Suprapubic skin (tissue), 4 donors: ENCODE data around the gene AHNAK. TPM values are rescaled to one million over a fixed set of nuclear protein-coding genes. Genes with fewer than 3 reads are reported as not detected.
"Not testable (repeated sequence)": the region's sequence is repeated elsewhere in the genome, so short reads cannot be mapped to it uniquely, and the experiment has no call there.

Experiments used
- DNase-seq, 2 donors: peaks; one replicate each; pipeline ENCODE4 v3.0.0-alpha.2; 2019; ENCODE audit warnings: low spot score in 2 of 2
- H3K27ac ChIP-seq: fragments of 200-600 bp; sonication (generic); one replicate; pipeline ENCODE4 v1.5.1; 2019
- H3K27me3 ChIP-seq: fragments of 200-600 bp; sonication (generic); one replicate; pipeline ENCODE4 v1.5.1; 2019
- H3K36me3 ChIP-seq: fragments of 200-600 bp; sonication (generic); one replicate; pipeline ENCODE4 v1.5.1; 2019
- H3K4me1 ChIP-seq: fragments of 200-600 bp; sonication (generic); one replicate; pipeline ENCODE4 v1.5.1; 2019
- H3K4me3 ChIP-seq: fragments of 200-600 bp; sonication (generic); one replicate; pipeline ENCODE4 v1.5.1; 2019; ENCODE audit warnings: mild to moderate bottlenecking
- H3K9me3 ChIP-seq: fragments of 200-600 bp; sonication (generic); one replicate; pipeline ENCODE4 v1.5.1; 2019
- EP300 ChIP-seq: sonication (generic); formaldehyde crosslinking; IDR thresholded peaks from one replicate; pipeline ENCODE4 v1.6.1; 2017; ENCODE audit warnings: antibody characterized with exemption
- POLR2A ChIP-seq, 2 donors: fragments of 450-650 bp; IDR thresholded peaks; one replicate each; pipeline ENCODE4 v1.6.1; 2017; ENCODE audit warnings: antibody characterized with exemption in 2 of 2, mild to moderate bottlenecking in 2 of 2, moderate library complexity in 2 of 2
- POLR2AphosphoS5 ChIP-seq, 3 donors: sonication (generic); formaldehyde crosslinking; IDR thresholded peaks; one replicate each; pipeline ENCODE4 v1.6.1; 2017; ENCODE audit warnings: antibody characterized with exemption in 3 of 3
- WGBS: methylation state at CpG from one replicate; pipeline ENCODE4 v1.1.5; 2018; 5-methylcytosine and 5-hydroxymethylcytosine counted together
- total RNA-seq, 4 donors: library from RNA; depleted of rRNA; stranded (reverse); fragments of >200 nt; gene quantifications; one replicate each; pipeline ENCODE4 v1.1.0, GENCODE V29; 2016
- TF ChIP-seq, protein P1 (sequence below), 2 donors: fragments of 200-600 bp in 1 of 2; fragments of 450-650 bp in 1 of 2; sonication (generic) in 1 of 2; IDR thresholded peaks; one replicate each; pipeline ENCODE4 v1.5.1; 2016 to 2019; ENCODE audit warnings: antibody characterized with exemption in 2 of 2, mild to moderate bottlenecking in 1 of 2, moderate library complexity in 1 of 2

AHNAK gene
- total RNA-seq, 4 donors from 2014 or later: 1,174 to 1,475 (median 1,322) TPM

DNA sequence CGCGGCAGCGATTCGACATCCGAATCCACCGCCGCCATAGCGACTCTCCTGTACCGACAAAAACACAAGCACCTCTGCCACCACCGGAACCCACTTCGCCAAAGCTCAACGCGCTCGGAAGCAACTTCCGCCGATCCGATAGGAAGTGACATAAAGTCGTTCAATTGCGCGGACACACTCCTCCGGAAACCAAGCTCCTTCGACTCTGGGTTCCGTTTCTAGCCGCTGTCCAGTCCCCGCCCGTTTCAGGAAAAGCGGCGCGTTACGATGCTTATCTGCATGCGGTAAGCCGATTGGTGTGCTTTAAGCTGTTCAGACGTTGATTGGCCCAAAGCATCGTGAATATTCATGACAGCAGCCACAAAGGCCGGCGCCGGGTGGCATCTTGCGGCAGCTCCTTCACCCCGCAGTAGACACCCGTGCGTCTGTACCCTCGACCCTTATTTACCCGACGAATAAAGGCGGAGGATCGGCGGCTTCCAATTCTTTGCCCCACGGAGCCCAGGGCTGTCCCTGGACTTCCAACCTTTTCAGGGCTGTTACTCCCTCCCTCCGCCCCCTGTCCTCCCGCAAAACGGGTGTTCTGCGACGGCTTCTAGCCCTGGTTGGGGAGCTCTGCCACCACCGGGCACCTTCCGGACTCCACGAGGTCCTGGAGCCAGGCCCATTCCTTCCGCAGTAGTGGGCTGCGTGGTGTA lies 45.0 kb upstream of the AHNAK start, which contains the start of gene TUT1:
Gene TUT1 (minus strand): TSS at position 76 of the 698 bp plus-strand sequence. CDS start 38 bp downstream, at position 38.
- TF ChIP-seq POLR2AphosphoS5 (IDR thresholded peaks at IDR 0.05) (peak; percentile 82 to 99 (median 97)), EP300 (no peak), POLR2A (IDR thresholded peaks at IDR 0.05) (peak; percentile 62 to 83)
- TF ChIP-seq, protein P1, sequence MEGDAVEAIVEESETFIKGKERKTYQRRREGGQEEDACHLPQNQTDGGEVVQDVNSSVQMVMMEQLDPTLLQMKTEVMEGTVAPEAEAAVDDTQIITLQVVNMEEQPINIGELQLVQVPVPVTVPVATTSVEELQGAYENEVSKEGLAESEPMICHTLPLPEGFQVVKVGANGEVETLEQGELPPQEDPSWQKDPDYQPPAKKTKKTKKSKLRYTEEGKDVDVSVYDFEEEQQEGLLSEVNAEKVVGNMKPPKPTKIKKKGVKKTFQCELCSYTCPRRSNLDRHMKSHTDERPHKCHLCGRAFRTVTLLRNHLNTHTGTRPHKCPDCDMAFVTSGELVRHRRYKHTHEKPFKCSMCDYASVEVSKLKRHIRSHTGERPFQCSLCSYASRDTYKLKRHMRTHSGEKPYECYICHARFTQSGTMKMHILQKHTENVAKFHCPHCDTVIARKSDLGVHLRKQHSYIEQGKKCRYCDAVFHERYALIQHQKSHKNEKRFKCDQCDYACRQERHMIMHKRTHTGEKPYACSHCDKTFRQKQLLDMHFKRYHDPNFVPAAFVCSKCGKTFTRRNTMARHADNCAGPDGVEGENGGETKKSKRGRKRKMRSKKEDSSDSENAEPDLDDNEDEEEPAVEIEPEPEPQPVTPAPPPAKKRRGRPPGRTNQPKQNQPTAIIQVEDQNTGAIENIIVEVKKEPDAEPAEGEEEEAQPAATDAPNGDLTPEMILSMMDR (IDR thresholded peaks at IDR 0.05): peak in 1 of 2 donors; percentile 7
- Histone ChIP-seq H3K27ac (peak within 1 kb of the TSS; percentile 95), H3K36me3 (peaks cover 50% of the 10 kb centered on the region), H3K4me1 (peaks cover 38% of the 10 kb centered on the region), H3K9me3 (no peaks in the 10 kb centered on the region), H3K4me3 (peak within 1 kb of the TSS; percentile 88), H3K27me3 (no peaks in the 10 kb centered on the region)
- 0% methylated on average over 34 of the region's 58 CpGs for WGBS
- peak; percentile 98 to 99 for DNase-seq

GRCh38 chr11:62588966-62589637 lies 42.5 kb upstream of the AHNAK start:
- H3K9me3 ChIP-seq: no peaks in the 10 kb centered on the region
- TF ChIP-seq POLR2AphosphoS5 (IDR thresholded peaks at IDR 0.05) (no peak), POLR2A (IDR thresholded peaks at IDR 0.05) (no peak), EP300 (no peak)
- TF ChIP-seq, protein P1 (IDR thresholded peaks at IDR 0.05): no peak
- no peaks in the 10 kb centered on the region for H3K27me3 ChIP-seq
- 63% methylated on average over 18 of the region's 18 CpGs for WGBS
- peaks cover 38% of the 10 kb centered on the region for H3K4me1 ChIP-seq
- no peak for DNase-seq
- peaks cover 41% of the 10 kb centered on the region for H3K36me3 ChIP-seq
- no peak overlapping the region for H3K4me3 ChIP-seq
- no peak overlapping the region for H3K27ac ChIP-seq

GRCh38 chr11:62585356-62585755 lies 38.8 kb upstream of the AHNAK start:
- not testable (repeated sequence) for H3K4me3 ChIP-seq, H3K27ac ChIP-seq, H3K27me3 ChIP-seq, H3K9me3 ChIP-seq, DNase-seq
- peaks cover 11% of the 10 kb centered on the region for H3K4me1 ChIP-seq
- H3K36me3 ChIP-seq: peaks cover 52% of the 10 kb centered on the region
- WGBS: 86% methylated on average over 7 of the region's 7 CpGs

GRCh38 chr11:62581735-62582134 lies 35.1 kb upstream of the AHNAK start:
- not testable (repeated sequence) for H3K4me1 ChIP-seq, H3K27ac ChIP-seq, H3K4me3 ChIP-seq, H3K9me3 ChIP-seq, H3K27me3 ChIP-seq
- peak in 1 of 2 donors; percentile 16 for DNase-seq
- 100% methylated on average over 4 of the region's 4 CpGs for WGBS
- peaks cover 65% of the 10 kb centered on the region for H3K36me3 ChIP-seq

- TF ChIP-seq POLR2AphosphoS5 (IDR thresholded peaks at IDR 0.05) (no peak), EP300 (no peak), POLR2A (IDR thresholded peaks at IDR 0.05) (no peak)
- TF ChIP-seq, protein P1 (IDR thresholded peaks at IDR 0.05): no peak
- peaks cover 8% of the 10 kb centered on the region for H3K4me1 ChIP-seq
- peak in 1 of 2 donors; percentile 50 for DNase-seq
- peaks cover 62% of the 10 kb centered on the region for H3K36me3 ChIP-seq
- H3K27ac ChIP-seq: no peak overlapping the region
- no peaks in the 10 kb centered on the region for H3K27me3 ChIP-seq
- H3K9me3 ChIP-seq: no peaks in the 10 kb centered on the region
- 92% methylated on average over 12 of the region's 18 CpGs for WGBS
- H3K4me3 ChIP-seq: no peak overlapping the region
These were observed 34.5 kb upstream of the AHNAK start for GRCh38 chr11:62580959-62581715.

DNA sequence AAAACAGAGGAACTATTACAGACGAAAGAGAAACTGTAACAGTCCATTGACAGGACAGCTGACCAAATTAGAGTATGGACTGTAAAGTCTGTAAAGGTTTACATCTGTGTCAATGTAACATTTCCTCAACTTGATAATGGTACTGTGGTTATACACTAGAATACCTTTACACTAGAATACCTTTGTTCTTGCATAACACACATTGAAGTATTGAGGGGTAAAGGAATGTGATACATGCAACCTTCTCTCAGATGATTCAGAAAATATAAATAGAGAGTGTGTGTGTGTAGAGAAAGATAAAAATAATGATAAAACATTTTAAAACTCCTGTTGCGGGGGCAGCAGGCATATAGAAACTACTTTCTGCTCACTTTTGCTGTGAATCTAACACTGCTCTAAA lies 32.6 kb upstream of the AHNAK start:
- Histone ChIP-seq H3K27ac (no peak overlapping the region), H3K4me1 (peaks cover 25% of the 10 kb centered on the region), H3K4me3 (no peak overlapping the region), H3K27me3 (no peaks in the 10 kb centered on the region), H3K36me3 (peaks cover 52% of the 10 kb centered on the region), H3K9me3 (no peaks in the 10 kb centered on the region)
- WGBS: 89% methylated on average over 2 of the region's 2 CpGs
- no peak for DNase-seq
- TF ChIP-seq POLR2AphosphoS5 (IDR thresholded peaks at IDR 0.05): no peak
- no peak for TF ChIP-seq EP300
- TF ChIP-seq, protein P1 (IDR thresholded peaks at IDR 0.05): no peak
- no peak for TF ChIP-seq POLR2A (IDR thresholded peaks at IDR 0.05)
